NCI-H2227 treated with DMSO at 0.1 percent for 48 hours (cell line): ENCODE measurements around the gene NR1D1.

ENCODE experiments used
- DNase-seq: peaks from one replicate; lab custom pipeline; 2025; lab: John Stamatoyannopoulos, UW

NR1D1 gene

GRCh38 chr17:40111221-40112128 is 11.1 kb upstream of the NR1D1 start:
- peak; percentile 84 for DNase-seq

GRCh38 chr17:40110026-40110845 is 9.8 kb upstream of the NR1D1 start:
- DNase-seq: no peak

- no peak for DNase-seq
These were observed 8.8 kb upstream of the NR1D1 start for GRCh38 chr17:40108970-40109824.

DNA sequence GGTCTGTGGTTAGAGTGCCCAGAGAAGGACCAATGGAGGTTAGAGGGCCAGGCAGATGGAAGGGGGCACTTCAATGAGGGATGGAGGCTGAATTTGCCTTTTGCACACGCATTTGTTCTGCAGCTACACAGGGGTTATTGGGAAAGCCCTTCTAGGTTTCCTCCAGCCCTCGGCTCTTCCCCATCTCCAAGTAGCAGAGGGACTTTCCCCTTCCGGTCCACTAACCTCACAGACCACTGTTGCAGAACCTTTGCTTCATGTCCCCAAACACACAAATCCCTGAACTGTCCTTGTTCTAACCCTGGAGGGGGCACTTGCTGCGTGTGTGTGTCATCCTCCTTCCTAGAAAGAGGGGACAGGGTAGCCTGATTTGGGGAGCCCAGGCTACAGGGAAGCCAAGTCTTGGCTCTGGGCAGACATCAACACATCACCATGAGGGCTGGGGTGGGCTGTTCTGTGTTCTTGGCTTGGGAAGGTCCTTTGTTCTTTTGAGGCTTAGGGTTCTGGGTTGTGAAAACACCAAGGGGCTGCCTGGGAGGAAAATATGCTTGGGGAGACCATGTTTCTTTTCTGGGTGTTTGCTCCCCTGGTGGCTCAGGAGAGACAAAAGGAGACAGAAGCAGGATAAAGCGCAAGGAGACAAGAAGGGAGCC is 7.3 kb upstream of the NR1D1 start:
- DNase-seq: no peak

GRCh38 chr17:40106760-40107521 is 6.6 kb upstream of the NR1D1 start:
- no peak for DNase-seq

- no peak for DNase-seq
These were observed 5.7 kb upstream of the NR1D1 start for GRCh38 chr17:40105861-40106759.

GRCh38 chr17:40104594-40105486 is 4.5 kb upstream of the NR1D1 start:
- DNase-seq: no peak

- DNase-seq: no peak
These were observed 3.3 kb upstream of the NR1D1 start for GRCh38 chr17:40103688-40104087.

DNA sequence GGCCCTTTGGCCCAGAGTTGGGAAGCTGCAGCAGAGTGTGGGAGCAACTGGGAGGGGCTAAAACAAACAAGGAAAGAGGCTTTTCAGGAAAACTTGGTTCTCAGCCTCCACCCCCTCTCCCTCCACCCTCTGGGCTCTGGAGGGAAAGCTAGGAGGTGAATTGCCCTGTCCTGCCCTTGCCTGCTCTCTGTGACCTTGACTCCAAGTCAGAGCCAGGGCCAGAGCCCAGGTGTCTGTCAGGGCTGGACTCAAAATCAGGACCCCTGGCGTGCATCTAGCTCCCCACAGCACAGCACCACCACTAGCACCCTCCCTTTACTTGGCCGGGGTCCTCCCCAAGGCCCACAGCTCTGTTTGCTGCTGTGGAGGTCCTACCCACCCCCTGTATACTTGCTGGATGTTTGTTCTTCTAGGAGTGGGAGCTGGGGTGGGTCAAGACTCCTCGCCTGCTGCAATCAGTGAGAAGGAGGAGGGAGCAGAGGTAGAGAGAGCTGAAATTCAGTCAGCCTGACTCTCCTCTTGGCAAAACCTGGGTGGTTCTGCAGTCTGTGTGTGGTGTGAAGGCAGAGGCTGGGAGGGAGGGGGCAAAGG is 2.8 kb upstream of the NR1D1 start:
- no peak for DNase-seq

- no peak for DNase-seq
These were observed 1.2 kb upstream of the NR1D1 start for GRCh38 chr17:40101367-40102210.

GRCh38 chr17:40100669-40101366 is 429 bp upstream of the NR1D1 start:
- DNase-seq: peak; percentile 94

DNA sequence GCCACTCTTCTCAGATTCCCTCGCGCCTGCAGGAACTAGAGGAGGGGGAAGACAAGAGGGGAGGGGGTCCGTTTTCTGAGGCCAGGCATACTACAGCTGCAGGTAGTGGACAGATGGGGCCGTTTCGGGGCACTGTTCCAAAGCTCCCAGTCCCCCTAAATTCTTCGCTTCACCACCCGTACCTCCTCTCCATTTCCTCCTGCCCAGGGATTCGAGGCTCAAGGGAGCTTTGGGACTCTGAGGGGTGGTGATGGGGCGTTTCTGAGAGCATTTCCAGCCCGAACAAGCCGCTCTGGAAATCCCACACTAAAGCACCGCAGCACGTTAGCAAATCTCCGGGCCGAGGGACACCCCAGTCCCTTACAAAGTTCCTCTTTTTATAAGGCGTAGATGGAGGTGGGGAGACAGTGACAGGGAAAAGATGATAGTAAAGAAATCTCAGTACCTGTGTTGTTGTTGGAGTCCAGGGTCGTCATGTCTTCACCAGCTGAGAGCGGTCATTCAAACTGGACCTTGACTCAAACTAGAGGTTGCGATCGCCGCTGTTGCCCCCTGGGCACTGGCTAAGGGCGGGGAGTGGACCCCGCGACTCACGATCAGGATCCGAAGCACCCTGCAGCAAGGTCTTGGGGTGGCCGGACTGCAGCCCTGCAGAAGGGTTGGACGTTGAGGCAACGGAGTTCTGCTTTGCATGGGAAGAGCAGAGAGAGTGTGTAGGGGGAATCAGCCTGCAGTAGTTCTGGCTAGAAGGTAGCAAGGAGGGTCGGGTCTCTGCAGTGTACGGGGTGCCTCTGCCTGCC is 570 bp downstream of the NR1D1 start:
- DNase-seq: no peak

GRCh38 chr17:40098846-40099618 is 1.4 kb downstream of the NR1D1 start:
- peak; percentile 81 for DNase-seq

DNA sequence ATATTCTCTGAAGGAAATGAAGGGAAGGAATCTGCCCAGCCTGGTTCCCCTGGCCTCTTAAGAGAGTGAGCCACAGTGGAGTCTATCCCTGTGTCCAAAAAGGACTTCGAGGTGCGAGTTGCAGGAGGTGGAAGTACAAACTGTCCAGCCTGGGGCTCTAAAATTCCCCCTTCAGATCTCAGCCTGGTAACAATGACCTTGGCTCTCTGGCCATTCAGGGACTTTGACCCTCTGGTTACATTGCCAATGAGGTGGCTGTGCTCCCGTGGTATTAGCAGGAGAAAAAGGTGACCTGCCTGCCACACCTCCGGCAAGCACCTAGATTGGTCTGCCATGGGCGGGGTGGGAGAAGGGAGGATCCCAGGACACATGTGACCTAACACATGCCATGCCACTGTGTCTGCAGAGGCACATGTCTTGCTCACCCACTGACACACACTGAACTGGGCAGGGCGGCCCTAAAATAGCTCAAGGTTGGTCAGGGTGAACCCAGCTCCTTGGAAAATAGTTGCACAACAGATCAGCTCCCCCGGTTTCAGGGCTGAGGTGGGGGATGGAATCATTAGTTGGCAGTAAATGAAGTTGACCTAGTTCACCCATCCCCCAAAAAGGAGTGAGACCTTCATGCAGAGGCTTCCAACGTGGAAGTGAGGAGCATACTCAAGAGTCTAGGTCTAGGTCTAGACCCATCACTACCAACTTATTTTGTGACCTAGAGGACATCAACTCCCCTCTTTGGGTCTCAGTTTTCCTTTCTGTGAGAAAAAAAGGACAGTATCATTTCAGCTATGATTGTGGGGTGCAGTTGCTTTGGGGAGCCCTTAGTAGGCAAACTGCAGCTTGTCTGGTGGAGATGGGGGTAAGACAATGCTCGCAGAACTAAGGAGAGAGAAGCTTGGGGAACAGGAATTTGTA is 2.2 kb downstream of the NR1D1 start:
- DNase-seq: no peak
